Measurements from ENCODE around the gene HMX1. TPM values are rescaled to one million over a fixed set of nuclear protein-coding genes. Genes with fewer than 3 reads are reported as not detected.

HMX1 gene
- total and polyA plus RNA-seq, 2 experiments from 2014 or later = 0.69 TPM; not detected in 1

GRCh38 chr4:8846046-8846720, 25.5 kb downstream of the HMX1 start:
- H3K4me1 ChIP-seq (ENCODE audit: insufficient read depth) = no peaks in the 10 kb centered on the region
- H3F3A ChIP-seq (replicated peaks; ENCODE audit: low read depth) = no peaks in the 10 kb centered on the region
- Mint-ChIP-seq H3K4me3 (no peak overlapping the region), H3K27ac (no peak overlapping the region), H3K36me3 (ENCODE audit: low read depth) (no peaks in the 10 kb centered on the region), H3K27me3 (ENCODE audit: insufficient read depth, low read depth, poor library complexity) (peaks cover 13% of the 10 kb centered on the region), H3K9me3 (peaks cover 7% of the 10 kb centered on the region; the same call in 2 of the 3 replicates), H3K4me1 (no peaks in the 10 kb centered on the region; the same call in 2 of the 3 replicates)
- no peak for ATAC-seq
- no peaks in the 10 kb centered on the region for H3K79me2 ChIP-seq (replicated peaks; ENCODE audit: insufficient read depth)
- H3K9me2 ChIP-seq (ENCODE audit: insufficient read depth) = no peaks in the 10 kb centered on the region
- no peak overlapping the region for H3K4me3 ChIP-seq
- no peaks in the 10 kb centered on the region for H4K20me1 ChIP-seq (replicated peaks; ENCODE audit: insufficient read depth)
- no peak for DNase-seq (ENCODE audit: low spot score)
- no peak overlapping the region for H3K27ac ChIP-seq (ENCODE audit: low read depth)
- no peaks in the 10 kb centered on the region for H3K36me3 ChIP-seq (ENCODE audit: insufficient read depth)
- no peak overlapping the region for H2AFZ ChIP-seq
- no peaks in the 10 kb centered on the region; the same call in 1 of the 2 replicates for H3K27me3 ChIP-seq (ENCODE audit: insufficient read depth)
- no peak overlapping the region for H3K4me2 ChIP-seq
- no peak for TF ChIP-seq CTCF (conservative IDR thresholded peaks at IDR 0.05; ENCODE audit: low read depth in 2 of 2)
- no peak for TF ChIP-seq EZH2phosphoT487 (IDR thresholded peaks at IDR 0.05; ENCODE audit: unreplicated experiment)
- no peak for TF ChIP-seq ZNF462 (CRISPR knock-in tag; IDR thresholded peaks at IDR 0.05)
- no peak for TF ChIP-seq EZH2 (IDR thresholded peaks at IDR 0.05; ENCODE audit: low read depth, unreplicated experiment)
- no peak for TF ChIP-seq POLR2AphosphoS5 (IDR thresholded peaks at IDR 0.05; ENCODE audit: low read depth)
- TF ChIP-seq NANOG (IDR thresholded peaks at IDR 0.05; ENCODE audit: borderline replicate concordance) = no peak
- TF ChIP-seq CREB1 (CRISPR knock-in tag; IDR thresholded peaks at IDR 0.05; ENCODE audit: low read depth) = no peak
- no peak for TF ChIP-seq ZNF114 (CRISPR knock-in tag; IDR thresholded peaks at IDR 0.05)
- no peak for TF ChIP-seq REST (IDR thresholded peaks at IDR 0.05; ENCODE audit: unreplicated experiment)
- TF ChIP-seq ZNF331 (CRISPR knock-in tag; IDR thresholded peaks at IDR 0.05; ENCODE audit: low read depth) = no peak
- no peak for TF ChIP-seq STAT1 (IDR thresholded peaks at IDR 0.05; ENCODE audit: unreplicated experiment)
- no peak for TF ChIP-seq JUNB (IDR thresholded peaks at IDR 0.05; ENCODE audit: unreplicated experiment)
- no peak for TF ChIP-seq ETS1 (IDR thresholded peaks at IDR 0.05)
